ENCODE results near the gene SLC27A5.
"Not testable (repeated sequence)": the region's sequence is repeated elsewhere in the genome, so short reads cannot be mapped to it uniquely, and the experiment has no call there.

SLC27A5 gene

DNA sequence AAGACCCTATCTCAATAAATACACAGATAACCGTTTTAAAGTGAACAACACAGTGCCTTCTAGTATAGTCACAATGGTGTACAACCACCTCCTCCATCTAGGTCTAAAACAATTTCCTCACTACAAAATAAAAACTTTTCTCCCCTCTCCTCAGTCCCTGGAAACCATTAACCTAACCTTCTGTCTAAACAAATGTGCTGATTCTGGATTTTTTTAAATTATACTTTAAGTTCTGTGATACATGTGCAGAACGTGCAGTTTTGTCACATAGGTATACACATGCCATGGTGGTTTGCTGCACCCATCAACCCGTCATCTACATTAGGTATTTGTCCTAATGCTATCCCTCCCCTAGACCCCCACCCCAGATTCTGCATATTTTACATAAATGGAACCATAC, 17.6 kb upstream of the SLC27A5 start:
- no peak for FAIRE-seq

GRCh38 chr19:58522709-58523108, 10.9 kb upstream of the SLC27A5 start:
- DNase-seq (ENCODE audit: low spot score) (no peak), FAIRE-seq (no peak)

More for the DNA sequence above, 17.6 kb upstream of the SLC27A5 start:
- DNase-seq (ENCODE audit: low spot score), result no peak

GRCh38 chr19:58521651-58522050, 9.9 kb upstream of the SLC27A5 start:
- FAIRE-seq (no peak), DNase-seq (ENCODE audit: low spot score) (no peak)

GRCh38 chr19:58520257-58520599, 8.4 kb upstream of the SLC27A5 start:
- DNase-seq (ENCODE audit: low spot score) (no peak), FAIRE-seq (no peak)

DNA sequence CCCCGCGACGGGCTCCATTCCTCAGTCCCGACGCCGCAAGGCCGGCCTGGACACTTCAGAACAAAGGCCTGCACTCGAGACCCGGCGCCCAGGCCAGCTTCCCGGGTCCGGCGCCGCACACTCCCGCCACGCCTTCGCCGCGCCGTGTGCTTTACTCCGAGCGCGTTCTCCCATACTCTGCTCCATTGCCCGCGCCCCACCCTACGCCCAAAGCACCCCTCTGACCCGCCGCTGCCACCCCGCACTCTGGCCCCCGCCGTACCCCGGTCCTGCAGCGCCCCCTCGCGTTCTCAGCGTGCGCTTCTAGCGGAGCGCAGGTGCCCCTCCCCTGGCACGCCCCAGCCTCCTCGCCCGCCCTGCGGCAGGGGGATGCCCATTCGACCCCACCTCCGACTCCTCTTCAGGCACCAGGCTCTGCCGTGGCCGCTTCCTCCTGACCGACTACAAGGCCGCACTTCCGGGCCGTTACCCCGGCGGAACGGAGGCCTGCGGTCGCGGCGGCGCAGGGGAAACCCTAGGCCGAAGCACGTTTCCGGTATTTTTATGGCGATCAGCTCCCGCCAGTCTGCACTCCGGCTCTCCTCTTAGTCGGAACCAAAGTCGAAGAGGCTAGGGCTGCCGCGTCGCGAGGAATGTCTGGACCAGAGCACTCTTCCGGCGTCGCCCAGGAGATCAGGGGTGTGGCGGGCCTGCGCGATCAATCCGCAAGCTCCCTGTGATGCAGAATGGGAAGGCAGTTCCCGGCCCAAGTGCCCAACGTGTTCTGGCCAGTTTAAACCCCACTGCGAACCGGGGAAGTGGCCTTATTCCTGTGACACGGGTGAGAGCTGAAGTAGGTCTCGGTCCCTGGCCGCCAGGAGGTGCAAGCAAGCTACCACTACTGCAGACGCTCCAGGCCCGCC, 7.8 kb upstream of the SLC27A5 start, which contains the start of gene ZBTB45:
Gene ZBTB45 (minus strand): TSS at position 456 of the 902 bp plus-strand sequence. CDS start 2,137 bp downstream, outside the sequence.
- DNase-seq (ENCODE audit: low spot score) (peak; percentile 77), FAIRE-seq (no peak)

DNA sequence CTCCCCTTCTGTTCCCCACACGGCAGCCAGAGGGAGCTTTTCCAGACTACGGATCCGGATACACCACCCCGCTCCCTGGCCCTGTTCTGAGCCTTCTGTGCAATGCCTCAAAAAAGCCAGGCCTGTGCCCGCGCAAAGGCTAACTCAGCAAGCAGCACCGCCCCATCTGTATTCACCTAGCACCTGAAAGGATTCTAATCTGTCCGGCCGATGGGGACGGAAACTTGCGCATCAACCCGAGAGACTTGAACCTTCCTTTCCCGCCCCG, 7.2 kb upstream of the SLC27A5 start:
- no peak for FAIRE-seq
- peak; percentile 64 for DNase-seq (ENCODE audit: low spot score)

DNA sequence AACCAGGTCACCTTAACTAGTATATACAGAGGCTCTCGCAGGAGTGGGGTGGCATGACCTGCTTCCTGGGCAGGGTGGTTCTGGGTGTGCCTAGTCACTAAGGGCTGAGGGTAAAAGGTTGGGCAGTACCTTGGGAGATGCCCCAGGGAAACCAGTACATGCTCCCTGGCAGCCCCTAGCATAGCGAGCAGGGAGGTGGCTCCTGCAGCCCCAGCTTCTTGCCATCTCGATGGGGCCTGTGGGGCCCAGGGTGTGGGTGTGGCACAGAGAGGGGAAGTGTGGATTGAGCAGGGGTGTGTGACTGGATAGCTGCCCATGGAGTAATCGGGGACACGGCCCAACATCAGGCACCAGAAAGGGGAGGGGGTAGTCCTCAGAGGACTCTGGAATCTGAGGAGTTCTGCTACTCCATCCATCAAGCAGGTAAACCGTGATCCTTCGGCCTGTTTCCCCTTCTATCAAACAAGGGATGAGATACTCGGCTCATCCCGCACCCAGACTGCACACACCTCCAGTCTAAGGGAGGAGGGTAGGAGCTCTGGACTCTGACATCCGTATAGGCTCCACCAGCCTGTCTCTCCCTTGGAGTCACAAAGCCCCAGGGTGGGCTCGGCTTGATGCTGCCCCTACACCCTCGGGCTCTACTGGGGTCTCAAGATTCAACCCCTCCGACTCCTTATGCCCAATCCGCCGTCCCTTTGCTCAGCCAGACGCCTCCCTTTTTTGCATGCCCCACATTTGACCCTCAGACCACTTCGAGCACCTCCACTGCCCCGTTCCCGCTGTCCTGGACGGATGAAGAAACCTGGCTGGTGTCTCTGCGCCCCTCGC, 6.7 kb upstream of the SLC27A5 start:
- FAIRE-seq, result no peak
- DNase-seq (ENCODE audit: low spot score), result no peak

DNA sequence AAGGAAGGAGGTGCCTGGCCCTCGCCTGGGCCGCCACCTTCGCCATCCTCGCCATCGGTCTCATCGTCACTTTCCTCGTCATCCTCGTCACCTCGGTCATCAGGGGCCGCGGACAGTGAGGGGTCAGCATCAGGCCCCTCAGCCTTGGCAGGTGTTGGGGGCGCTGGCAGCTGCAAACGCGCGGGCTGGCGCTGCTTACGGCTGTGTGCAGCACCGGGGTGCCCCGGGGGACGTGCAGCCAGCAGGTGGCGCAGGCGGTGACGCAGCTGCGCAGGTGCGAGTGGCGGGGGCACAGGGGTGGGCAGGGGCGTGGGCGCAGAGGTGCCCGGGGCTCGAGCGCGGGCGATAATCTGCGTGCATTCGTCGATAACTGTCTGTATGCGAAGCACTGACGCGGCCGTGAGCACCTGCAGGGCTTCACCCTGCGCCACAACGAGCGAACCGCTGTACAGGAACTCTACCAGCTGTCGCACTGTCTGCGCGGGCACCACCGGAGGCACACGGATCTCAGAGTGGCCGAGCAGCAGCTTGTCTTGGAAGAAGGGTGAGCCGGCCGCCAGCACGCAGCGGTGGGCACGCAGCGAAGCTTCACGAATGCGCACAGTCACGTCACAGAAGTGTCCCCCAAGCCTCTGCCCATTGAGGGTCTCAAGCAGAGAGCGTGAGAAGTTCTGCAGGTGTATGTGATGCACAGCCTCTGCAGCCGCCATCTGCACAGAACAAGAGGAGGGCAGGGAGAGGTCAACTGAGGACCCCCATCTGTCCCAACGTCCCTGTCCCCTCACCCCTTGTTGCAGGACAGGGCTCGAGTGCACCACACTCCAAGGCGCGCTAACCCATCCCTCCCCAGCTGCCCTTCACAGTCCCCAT, 5.4 kb upstream of the SLC27A5 start:
- DNase-seq (ENCODE audit: low spot score), result no peak
- FAIRE-seq, result no peak

DNA sequence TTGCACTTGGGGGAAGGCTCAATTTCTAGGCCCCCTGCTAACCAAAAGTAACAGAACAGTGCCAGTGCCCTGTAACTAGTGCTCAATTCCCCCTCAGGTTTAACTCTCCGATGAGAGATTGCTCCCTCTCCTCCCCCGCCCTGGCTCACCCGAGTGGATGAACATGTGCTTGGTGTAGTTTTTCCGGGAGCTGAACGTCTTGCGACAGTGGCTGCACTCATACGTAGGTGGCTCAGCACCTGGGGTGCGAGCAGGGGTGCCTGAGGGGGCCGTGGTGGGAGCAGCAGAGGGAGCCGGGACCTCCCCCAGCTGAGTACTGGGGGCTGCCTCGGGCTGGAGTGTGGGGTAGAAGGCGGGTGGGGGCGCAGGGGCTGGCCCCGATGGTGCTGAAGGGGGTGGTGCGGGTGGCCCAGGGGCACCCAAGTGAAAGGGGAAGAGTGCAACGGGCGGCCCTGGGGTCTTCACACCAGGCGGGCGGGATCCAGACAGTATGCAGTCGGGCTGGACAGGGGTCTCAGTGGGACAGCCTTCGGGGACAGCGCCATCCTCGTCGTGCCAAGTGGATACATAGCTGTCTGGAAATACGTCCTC, 4.5 kb upstream of the SLC27A5 start:
- FAIRE-seq (no peak), DNase-seq (ENCODE audit: low spot score) (no peak)

DNA sequence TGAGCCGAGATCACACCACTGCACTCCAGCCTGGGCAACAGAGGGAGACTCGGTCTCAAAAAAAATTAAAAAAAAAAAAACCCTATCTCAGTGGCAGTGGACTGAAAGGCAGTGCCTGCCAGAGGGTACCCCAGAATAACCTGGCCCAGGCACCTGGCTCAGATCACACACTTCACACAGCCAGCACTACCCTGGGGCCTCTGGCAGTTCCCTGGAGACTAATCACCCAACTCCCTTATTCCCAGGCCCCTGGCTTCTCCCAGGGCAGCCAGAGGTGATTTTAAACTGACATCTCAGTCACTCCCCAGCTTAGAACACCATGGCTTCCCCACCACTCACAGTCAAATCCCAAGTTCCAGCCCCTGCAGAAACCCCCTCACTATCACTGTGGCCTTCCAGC, 3.5 kb upstream of the SLC27A5 start:
- no peak for DNase-seq (ENCODE audit: low spot score)
- FAIRE-seq, result no peak

- DNase-seq (ENCODE audit: low spot score) (no peak), FAIRE-seq (no peak)
Observed at GRCh38 chr19:58514564-58515022, 2.8 kb upstream of the SLC27A5 start.

DNA sequence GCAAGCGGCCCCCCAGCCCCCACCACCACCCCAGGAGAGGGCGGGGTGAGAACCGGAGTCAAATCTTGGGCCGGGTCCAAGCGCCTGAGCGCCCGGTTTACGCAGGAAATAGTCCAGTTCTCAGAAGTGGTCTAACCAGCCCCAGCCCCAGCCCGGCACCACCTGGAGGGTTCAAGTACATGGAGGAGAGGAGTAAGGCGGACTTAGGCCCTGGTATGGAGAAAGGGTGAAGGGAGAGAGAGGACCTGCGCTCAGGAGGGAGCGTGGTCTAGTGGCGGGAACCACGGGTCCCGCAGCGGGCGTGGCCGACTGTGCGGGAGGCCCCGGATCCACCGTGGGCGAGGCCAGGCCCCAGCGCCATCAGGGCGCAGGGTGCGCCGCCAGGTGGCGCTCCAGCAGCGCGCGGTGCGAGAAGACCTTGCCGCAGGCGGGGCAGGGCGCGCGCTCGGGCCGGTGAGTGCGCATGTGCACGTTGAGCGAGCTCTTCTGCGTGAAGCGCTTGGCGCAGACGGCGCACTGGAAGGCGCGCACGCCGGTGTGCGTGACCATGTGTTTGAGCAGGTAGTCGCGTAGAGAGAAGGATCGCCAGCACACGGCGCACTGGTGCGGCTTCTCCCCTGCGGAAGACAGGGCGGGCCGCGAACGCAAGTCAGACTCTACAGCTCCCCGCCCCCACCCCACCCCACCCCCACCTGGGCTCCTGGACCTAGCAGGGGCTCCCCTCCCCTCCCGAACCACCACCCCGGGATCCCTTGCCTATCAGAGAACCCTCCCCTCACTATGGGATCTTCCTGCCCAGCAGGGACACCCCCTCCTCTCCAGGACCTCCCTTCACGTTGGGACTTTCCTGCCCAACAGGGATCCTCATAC, 2.1 kb upstream of the SLC27A5 start:
- FAIRE-seq (no peak), DNase-seq (ENCODE audit: low spot score) (no peak)

DNA sequence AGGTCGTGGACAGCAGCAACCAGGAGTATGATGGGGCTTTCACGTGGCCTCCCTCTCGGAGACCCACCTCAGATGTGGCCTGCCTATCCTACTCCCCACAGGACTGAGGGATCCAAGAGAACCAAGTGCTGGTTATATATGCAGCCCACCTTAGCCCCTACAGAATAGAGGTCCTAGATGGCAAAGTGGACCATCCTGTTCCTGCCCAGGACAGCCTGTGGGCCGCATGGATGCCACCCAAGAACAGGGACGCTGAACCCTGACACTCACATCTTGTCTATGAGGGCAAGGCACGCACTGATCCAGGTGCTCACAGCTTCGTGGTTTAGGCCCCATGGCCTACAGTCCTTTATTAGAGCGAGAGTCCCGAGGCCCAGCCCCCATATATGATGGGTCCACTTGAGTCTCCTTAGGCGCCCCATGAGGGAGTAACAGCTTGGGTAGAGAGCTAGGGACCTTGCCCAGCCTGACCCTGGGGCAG, 1.5 kb upstream of the SLC27A5 start:
- DNase-seq (ENCODE audit: low spot score) (no peak), FAIRE-seq (no peak)

DNA sequence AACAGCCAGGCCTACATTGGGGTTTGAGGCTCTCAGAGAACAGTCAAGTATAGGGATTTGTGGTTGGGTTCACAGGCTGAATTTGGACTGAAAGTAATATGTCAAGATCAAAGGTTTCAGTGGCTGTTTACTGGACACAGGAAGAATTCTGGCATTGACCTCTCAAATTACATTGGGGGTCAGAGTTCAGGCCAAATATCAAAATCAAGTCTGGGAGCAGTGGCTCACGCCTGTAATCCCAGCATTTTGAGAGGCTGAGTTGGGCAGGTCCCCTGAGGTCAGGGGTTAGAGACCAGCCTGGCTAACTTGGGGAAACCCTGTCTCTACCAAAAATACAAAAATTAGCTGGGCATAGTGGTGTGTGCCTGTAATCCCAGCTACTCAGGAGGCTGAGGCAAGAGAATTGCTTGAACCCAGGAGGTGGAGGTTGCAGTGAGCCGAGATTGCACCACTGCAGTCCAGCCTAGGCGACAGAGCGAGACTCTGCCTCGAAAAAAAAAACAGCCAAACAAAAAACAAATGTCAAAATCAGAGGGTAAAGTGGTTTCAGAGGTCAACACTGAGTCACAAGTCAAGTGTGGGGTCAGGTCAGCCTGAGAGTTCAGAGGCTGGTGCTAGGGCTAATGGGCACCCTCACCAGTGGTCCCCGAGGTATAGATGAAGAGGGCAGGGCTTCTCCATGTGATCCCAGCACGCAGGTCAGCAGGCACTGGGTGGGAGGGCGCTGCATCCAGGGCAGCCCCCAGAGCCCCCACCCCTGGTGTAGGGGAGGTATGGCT, 1.5 kb downstream of the SLC27A5 start:
- DNase-seq (ENCODE audit: low spot score), result no peak
- no peak for FAIRE-seq

- DNase-seq (ENCODE audit: low spot score) (no peak), FAIRE-seq (no peak)
Observed at GRCh38 chr19:58509731-58510083, 2.1 kb downstream of the SLC27A5 start.

DNA sequence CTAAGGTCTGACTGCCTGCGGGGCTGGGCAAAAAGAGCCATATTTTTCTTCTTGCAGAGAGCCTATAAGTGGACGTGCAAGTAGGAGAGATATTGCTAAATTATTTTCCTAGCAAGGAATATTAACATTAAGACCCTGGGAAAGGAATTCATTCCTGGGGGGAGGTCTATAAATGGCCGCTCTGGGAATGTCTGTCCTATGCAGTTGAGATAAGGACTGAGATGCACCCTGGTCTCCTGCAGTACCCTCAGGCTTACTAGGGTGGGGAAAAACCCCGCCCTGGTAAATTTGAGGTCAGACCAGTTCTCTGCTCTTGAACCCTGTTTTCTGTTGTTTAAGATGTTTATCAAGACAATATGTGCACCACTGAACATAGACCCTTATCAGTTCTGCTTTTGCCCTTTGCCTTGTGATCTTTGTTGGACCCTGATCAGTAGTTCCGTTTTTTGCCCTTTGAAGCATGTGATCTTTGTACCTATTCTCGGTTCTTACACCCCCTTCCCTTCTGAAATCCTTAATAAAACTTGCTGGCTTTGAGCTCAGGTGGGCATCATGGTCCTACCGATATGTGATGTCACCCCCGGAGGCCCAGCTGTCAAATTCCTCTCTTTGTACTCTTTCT, 4.1 kb downstream of the SLC27A5 start:
- FAIRE-seq, result not testable (repeated sequence)

DNA sequence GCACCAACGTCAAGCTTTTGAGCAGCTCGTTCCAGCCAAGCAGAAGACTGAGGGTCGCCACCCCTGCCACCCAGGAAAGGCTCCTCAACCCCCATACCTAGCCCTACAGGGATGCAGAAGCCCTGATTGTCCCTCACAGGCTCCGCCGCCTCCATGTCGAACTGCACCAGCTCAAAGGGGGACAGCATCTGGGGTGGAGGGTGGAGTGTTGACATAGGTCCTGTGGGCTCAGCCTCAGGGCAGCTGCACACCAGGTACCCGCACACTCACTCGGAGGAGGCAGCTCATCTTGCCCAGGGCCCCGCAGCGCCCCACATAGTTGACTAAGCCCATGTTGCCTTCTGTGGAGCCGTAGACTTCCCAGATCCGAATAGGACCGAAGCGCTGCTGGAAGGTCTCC, 11.6 kb downstream of the SLC27A5 start:
- FAIRE-seq, result no peak
- no peak for DNase-seq (ENCODE audit: low spot score)

More for the DNA sequence above, 4.1 kb downstream of the SLC27A5 start:
- not testable (repeated sequence) for DNase-seq (ENCODE audit: low spot score)

GRCh38 chr19:58499021-58499927, 12.5 kb downstream of the SLC27A5 start:
- FAIRE-seq (no peak), DNase-seq (ENCODE audit: low spot score) (peak; percentile 93)
